ENCODE measurements around the gene FOXR1.
"Not testable (repeated sequence)": the region's sequence is repeated elsewhere in the genome, so short reads cannot be mapped to it uniquely, and the experiment has no call there.

Gene FOXR1

GRCh38 chr11:118997627-118998387 is 26.2 kb downstream of the FOXR1 start, which contains the start of gene CENATAC:
TSS of gene CENATAC (plus strand) at chr11:118998138. CDS start at chr11:118998198, 60 bp downstream.
- peak; percentile 86 to 89 for DNase-seq (ENCODE audit: low read depth in 2 of 2)

GRCh38 chr11:118998388-118998717 is 26.8 kb downstream of the FOXR1 start:
- no peak for DNase-seq (ENCODE audit: low read depth in 2 of 2)

GRCh38 chr11:118998822-118999221 is 27.3 kb downstream of the FOXR1 start:
- no peak for DNase-seq (ENCODE audit: low read depth in 2 of 2)

- no peak for DNase-seq (ENCODE audit: low read depth in 2 of 2)
These were observed 29.3 kb downstream of the FOXR1 start for GRCh38 chr11:119000906-119001305.

- DNase-seq (ENCODE audit: low read depth in 2 of 2), result no peak
These were observed 35.1 kb downstream of the FOXR1 start for GRCh38 chr11:119006656-119007055.

GRCh38 chr11:119011476-119012053 is 40.0 kb downstream of the FOXR1 start:
- DNase-seq (ENCODE audit: low read depth in 2 of 2), result no peak

- DNase-seq (ENCODE audit: low read depth in 2 of 2), result no peak
These were observed 41.1 kb downstream of the FOXR1 start for GRCh38 chr11:119012629-119013170.

- no peak for DNase-seq (ENCODE audit: low read depth in 2 of 2)
These were observed 42.8 kb downstream of the FOXR1 start for GRCh38 chr11:119014209-119014924.

- no peak for DNase-seq (ENCODE audit: low read depth in 2 of 2)
These were observed 43.6 kb downstream of the FOXR1 start for GRCh38 chr11:119015054-119015611.

GRCh38 chr11:119016216-119017009 is 44.9 kb downstream of the FOXR1 start:
- DNase-seq (ENCODE audit: low read depth in 2 of 2), result no peak

- DNase-seq (ENCODE audit: low read depth in 2 of 2), result not testable (repeated sequence)
These were observed 45.8 kb downstream of the FOXR1 start for GRCh38 chr11:119017377-119017776.

GRCh38 chr11:119018074-119018938 is 46.7 kb downstream of the FOXR1 start, which contains the start of the genes RPS25 and TRAPPC4:
TSS of gene RPS25 (minus strand) at chr11:119018343. CDS start at chr11:119018284, 59 bp downstream.
TSS of gene TRAPPC4 (plus strand) at chr11:119018766. CDS start at chr11:119018796, 30 bp downstream.
- DNase-seq (ENCODE audit: low read depth in 2 of 2), result peak; percentile 81 to 86

- no peak for DNase-seq (ENCODE audit: low read depth in 2 of 2)
These were observed 48.4 kb downstream of the FOXR1 start for GRCh38 chr11:119019996-119020395.

GRCh38 chr11:119021631-119022030 is 50.1 kb downstream of the FOXR1 start:
- no peak for DNase-seq (ENCODE audit: low read depth in 2 of 2)

GRCh38 chr11:119023741-119024140 is 52.2 kb downstream of the FOXR1 start:
- DNase-seq (ENCODE audit: low read depth in 2 of 2), result no peak

- no peak for DNase-seq (ENCODE audit: low read depth in 2 of 2)
These were observed 53.0 kb downstream of the FOXR1 start for GRCh38 chr11:119024430-119025098.

- DNase-seq (ENCODE audit: low read depth in 2 of 2), result no peak
These were observed 53.5 kb downstream of the FOXR1 start for GRCh38 chr11:119025099-119025473.

GRCh38 chr11:119025541-119025940 is 54.0 kb downstream of the FOXR1 start:
- no peak for DNase-seq (ENCODE audit: low read depth in 2 of 2)

GRCh38 chr11:119025978-119026766 is 54.6 kb downstream of the FOXR1 start:
- DNase-seq (ENCODE audit: low read depth in 2 of 2), result no peak
